Sigmoid colon (tissue), 4 donors: ENCODE data around the gene FBLN1.

Source experiments
- EP300 ChIP-seq, 4 donors: sonication (generic); formaldehyde crosslinking; IDR thresholded peaks; one replicate each; pipeline ENCODE4 v1.6.1; 2017; ENCODE audit warnings: antibody characterized with exemption in 4 of 4
- POLR2AphosphoS5 ChIP-seq, 4 donors: sonication (generic); formaldehyde crosslinking; IDR thresholded peaks; one replicate each; pipeline ENCODE4 v1.6.1; 2017; ENCODE audit warnings: antibody characterized with exemption in 4 of 4
- TF ChIP-seq, protein P1 (sequence below), 4 experiments: fragments of 450-650 bp in 3 of 4; fragments of 200-600 bp in 1 of 4; IDR thresholded peaks; one replicate each; pipeline ENCODE4 v1.5.1; 2016 to 2019; ENCODE audit warnings: antibody characterized with exemption in 4 of 4, mild to moderate bottlenecking in 3 of 4, moderate library complexity in 2 of 4

DNA sequence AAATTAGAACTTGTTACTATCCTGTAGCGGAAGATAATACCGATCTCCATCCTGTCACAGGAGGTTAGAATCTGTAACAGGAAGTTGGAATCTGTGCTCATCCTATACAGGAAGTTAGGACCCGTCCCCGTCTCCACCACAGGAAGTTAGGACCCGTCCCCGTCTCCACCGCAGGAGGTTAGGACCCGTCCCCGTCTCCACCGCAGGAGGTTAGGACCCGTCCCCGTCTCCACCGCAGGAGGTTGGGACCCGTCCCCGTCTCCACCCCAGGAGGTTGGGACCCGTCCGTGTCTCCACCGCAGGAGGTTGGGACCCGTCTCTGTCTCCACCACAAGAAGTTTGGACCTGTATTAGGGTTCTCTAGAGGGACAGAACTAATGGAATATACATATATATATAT is 52.2 kb downstream of the FBLN1 start:
- no peak for TF ChIP-seq POLR2AphosphoS5 (IDR thresholded peaks at IDR 0.05)
- TF ChIP-seq, protein P1, sequence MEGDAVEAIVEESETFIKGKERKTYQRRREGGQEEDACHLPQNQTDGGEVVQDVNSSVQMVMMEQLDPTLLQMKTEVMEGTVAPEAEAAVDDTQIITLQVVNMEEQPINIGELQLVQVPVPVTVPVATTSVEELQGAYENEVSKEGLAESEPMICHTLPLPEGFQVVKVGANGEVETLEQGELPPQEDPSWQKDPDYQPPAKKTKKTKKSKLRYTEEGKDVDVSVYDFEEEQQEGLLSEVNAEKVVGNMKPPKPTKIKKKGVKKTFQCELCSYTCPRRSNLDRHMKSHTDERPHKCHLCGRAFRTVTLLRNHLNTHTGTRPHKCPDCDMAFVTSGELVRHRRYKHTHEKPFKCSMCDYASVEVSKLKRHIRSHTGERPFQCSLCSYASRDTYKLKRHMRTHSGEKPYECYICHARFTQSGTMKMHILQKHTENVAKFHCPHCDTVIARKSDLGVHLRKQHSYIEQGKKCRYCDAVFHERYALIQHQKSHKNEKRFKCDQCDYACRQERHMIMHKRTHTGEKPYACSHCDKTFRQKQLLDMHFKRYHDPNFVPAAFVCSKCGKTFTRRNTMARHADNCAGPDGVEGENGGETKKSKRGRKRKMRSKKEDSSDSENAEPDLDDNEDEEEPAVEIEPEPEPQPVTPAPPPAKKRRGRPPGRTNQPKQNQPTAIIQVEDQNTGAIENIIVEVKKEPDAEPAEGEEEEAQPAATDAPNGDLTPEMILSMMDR (IDR thresholded peaks at IDR 0.05) = no peak
- TF ChIP-seq EP300 (IDR thresholded peaks at IDR 0.05) = no peak
